Stimulated activated CD8-positive, alpha-beta memory T cell treated with anti-CD3 and anti-CD28 coated beads, Interleukin-15, amount 100 ng/mL, for 48 hours (primary cell): ENCODE results near the gene LMAN2L.

Experiments
- DNase-seq, 2 donors: peaks; one replicate each; pipeline ENCODE4 v3.0.0-alpha.2; 2020; ENCODE audit warnings: low read depth in 2 of 2

Gene LMAN2L

DNA sequence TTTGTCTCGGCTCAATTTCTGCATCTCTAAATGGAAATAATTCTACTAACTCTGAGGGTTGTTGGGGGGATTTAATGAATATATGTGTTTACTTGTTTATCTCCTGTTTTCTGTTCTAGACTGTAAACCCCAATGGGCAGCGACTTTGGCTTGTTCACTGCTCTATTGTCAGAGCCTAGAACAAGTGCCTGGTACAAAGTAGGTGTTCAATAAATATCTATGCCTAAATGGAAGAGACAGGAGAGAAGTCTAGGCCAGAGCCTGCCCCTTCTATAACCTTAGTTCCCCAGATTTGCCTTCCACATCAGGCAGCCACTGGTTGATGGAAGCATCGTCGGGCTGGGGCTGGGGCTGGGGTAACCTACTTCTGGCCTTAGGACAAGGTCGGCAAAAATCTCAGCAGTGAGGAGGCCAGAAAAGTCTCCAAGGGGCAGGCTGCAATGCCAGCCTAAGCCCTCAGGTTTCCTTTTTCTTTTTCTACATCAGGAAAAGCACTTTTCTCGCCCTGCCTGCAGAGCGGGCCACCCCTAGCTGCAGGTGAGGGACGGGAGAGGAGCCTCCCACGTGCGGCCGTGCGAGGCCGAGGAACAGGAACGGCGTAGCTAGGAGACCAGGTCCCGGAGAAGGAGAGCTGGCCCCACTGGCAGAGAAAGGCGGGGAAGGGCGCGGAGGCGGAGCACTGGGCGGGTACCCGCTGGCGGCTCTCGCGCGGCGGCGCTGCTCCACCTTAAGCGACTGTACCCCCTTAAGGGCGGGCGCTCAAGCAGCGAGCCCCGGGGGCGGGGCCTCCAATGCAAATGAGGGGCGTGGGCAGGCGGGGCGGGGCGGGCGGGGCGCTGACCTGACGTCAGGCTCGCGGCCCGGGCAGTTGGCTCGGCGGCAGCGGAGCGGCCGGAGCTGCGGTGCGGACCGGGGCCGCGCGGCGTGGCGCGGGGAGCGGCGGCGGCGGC, 20.4 kb upstream of the LMAN2L start, which contains the start of gene CNNM4:
Gene CNNM4, plus strand, starts transcription at position 867 of the 950 bp plus-strand sequence. CDS start 98 bp downstream, outside the sequence.
- DNase-seq, result peak; percentile 87 to 89

DNA sequence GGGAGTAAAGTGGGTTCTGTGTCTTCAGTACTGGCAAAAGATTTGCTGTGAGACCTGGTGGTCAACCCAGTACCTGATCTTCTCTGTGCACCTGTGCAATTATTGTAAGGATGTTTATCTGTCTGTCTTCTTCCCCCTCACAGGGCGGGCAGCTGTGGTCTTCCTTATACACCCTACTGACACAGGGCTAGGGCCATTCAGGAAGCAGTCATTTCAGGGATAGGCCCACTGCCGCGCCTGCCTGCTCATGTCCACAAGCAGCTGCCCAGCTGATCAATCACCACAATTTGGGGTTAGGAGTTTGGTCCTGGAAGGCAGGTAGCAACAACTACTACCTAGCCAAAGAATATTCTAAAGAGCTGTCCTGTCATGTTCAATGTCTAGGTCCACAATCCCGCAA, 19.7 kb upstream of the LMAN2L start:
- DNase-seq, result no peak

DNA sequence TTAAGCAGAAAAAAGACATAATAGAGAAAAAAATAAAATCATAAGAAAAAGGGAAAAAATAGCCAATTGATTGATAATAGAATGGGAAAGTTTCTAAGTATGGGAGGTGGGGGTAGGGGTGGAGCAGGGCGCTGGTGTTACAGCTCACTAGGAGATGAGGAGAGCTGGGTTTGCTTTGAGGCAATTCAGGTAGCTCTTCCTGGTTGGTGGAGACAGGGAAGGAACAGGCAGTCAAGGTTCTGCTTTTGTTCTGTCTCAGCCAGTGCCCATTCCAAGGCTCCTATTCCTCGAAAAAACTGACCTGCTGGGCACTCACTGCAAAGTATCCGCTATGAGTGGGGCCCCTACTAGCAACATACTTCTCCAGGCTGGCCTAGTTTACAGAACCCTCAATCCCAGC, 19.1 kb upstream of the LMAN2L start:
- DNase-seq, result no peak

DNA sequence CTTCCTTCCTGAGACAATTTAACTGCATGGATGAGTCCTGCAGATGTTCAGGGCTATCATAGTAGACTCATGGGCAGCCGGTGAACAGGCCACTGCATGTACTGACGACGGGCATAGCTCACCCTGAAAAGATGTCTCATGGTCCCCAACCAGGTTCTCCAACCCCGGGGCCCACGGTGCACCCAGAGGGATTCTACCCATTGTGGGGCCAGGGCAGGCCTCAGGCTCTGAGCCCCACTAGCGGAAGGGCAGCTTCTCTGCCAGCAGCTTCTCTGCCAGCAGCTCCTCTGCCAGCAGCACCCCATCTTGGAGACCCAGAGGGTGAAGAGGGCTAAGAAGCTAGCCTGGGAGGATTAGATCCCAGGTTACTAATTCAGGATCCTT, 17.6 kb upstream of the LMAN2L start:
- DNase-seq, result no peak

DNA sequence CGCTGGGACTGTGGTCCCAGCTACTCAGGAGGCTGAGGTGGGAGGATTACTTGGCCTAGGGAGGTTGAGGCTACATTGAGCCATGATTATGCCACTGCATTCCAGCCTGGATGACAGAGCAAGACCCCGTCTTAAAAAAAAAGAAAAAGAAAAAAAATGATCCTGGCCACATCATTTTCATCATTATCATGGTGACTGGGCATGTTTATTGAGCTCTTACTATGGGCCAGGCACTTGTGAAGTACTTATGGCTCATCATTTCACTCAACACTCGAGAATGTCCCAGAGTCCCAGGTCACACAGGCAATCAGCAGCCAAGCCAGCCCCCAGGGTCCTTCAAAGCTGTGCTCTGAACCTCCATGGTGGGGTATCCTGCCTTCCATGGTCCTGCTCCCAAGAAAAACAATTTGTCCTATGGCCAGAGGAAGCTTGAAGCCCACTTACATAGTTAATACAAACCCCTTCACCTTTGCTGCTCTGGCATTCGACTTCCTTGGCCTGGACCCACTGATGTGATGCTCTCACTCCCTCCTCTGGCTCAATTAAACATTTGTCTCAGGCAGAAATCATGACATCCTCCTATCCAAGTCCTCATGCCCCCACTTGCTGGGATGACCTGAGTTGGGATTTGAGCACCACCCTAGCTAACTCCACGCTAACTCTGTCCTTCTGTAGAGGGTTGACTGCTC, 17.1 kb upstream of the LMAN2L start:
- no peak for DNase-seq

DNA sequence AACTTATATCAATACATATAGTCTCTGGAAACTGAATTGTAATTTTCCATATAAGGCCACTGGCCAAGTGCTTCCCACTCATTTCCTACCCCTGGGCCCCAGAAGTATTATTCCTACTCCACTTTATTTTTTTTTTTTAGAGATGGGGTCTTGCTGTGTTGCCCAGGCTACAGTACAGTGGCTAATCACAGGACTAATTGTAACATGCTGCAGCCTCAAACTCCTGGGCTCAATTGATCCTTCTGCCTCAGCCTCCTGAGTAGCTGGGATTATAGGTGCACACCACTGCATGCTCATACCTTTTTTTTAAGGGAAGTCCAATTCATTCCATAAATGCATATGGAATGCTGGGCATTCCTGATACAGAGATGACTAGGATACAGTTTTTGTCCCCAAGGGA, 14.5 kb upstream of the LMAN2L start:
- no peak for DNase-seq

DNA sequence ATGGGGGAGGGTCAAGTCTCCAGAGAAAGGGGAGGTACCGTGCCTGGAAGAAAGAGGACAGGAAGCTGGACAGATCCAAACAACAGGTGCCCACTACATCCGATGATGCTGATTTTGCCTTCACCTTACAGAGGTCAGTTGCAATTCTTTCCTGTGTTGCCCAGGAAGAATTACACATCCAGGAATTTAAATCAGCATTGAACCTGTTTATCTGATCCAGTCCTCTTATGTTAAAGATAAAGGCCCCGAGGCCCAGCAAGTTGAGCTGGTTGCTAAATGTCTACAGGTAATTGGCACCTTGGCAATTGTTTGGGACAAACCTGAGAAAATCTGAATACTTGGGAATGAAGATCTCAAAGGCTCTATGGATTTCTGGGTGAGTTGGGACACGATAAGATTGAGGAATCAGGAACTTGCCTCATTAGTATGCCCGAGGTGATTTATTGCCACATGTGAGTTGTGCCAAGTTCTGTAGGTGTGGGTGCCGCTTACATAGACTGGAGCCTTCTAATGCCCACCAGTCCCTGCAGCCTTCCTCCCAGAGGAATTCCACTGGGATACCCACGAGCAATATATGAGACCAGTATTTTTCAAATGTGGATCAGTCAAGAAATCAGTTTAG, 13.9 kb upstream of the LMAN2L start:
- DNase-seq, result no peak

DNA sequence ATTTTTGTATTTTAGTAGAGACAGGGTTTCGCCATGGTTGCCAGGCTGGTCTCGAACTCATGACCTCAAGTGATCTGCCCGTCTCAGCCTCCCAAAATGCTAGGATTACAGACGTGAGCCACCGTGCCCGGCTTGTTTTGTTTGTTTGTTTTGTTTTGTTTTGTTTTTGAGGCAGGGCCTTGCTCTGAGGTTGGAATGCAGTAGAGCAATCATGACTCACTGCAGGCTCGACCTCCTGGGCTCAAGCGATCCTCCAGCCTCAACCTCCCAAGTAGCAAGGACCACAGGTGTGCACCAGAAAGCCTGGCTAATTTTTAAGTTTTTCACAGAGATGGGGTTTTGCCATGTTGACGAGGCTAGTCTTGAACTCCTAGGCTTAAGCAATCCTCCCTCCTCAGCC, 11.9 kb upstream of the LMAN2L start:
- DNase-seq, result no peak

DNA sequence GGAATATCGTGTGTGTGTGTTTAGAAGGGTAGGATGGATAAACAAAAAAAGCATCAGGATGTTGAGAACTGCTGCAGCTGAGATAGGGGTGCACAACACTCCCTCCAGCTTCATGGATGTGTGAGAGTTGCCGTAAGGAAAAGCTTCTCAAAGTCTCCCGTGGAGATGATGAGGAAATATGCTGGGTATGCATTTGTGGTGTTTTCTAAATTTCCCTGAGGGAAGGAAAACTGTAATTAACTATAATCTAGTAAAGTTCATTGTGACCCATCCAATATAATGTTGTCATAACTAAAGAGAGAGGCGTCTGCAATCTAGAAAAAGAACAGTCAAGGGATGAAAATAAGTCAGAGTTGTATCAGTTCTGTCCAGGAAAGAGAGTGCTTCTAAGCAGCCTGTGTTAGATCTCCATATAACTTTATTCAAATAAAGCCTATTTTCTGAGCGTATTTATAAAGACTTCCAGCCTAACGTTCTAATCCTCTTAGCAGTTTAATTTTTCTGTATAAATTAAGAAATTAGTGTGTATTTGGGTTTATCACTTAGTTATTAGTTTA, 7.3 kb upstream of the LMAN2L start:
- DNase-seq, result no peak

DNA sequence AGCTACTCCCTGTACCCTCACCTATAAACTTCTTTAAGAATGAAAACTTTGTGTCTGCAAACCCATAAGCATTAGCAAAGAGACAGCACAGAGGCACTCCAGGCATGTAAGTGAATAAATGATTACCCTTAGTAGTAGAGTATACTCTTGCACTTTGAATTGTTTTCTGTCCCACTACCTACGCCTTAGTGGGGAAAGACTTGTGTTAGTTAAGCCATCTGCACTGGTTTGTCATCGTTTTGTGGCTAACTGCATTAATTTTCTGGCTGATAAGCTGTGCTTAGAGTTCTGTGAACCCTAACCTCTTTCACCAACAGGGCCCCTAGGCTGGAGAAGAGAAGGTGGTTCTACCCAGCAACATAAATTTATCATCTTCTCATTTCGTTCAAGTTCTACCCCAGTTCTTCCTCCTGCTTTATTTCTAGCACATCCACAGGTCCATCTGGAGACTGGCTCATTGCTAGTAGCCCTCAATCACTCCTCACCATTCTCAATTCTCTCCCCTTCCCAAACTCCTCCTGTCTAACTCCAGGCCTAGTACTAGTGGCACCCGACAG, 710 bp downstream of the LMAN2L start:
- no peak for DNase-seq

DNA sequence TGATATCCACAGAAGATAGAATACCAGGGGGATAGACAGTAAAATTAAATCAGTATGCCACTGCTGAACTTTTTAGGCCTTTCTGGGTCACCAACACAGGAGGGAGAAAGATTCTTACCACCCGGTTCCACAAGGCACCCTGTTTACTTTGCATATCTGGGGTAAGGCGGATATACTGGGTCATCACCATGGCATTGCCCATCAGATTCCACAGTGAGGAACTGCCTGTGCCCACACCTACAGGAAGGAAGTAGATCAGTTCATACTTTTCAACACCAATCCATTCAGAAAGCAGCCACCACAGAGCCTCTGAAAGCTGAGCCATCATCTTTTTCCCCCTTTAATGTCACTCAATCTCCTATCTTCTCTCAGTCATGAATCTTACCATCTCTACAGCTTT, 2.0 kb downstream of the LMAN2L start:
- no peak for DNase-seq

DNA sequence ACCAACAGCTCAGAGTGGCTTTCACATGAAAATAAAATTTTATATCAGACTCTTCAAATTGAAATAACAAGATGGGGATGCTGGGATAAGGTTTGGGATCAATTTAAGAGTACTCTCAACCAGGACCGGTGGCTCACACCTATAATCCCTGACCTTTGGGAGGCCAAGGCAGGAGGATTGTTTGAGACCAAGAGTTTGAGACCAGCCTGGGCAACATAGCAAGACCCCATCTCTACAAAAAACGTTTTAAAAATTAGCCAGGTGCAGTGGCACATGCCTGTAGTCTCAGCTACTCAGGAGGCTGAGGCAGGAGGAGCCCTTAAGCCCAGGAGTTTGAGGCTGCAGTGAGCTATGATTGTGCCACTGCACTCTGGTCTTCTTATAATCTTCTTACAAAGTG, 2.6 kb downstream of the LMAN2L start:
- no peak for DNase-seq

DNA sequence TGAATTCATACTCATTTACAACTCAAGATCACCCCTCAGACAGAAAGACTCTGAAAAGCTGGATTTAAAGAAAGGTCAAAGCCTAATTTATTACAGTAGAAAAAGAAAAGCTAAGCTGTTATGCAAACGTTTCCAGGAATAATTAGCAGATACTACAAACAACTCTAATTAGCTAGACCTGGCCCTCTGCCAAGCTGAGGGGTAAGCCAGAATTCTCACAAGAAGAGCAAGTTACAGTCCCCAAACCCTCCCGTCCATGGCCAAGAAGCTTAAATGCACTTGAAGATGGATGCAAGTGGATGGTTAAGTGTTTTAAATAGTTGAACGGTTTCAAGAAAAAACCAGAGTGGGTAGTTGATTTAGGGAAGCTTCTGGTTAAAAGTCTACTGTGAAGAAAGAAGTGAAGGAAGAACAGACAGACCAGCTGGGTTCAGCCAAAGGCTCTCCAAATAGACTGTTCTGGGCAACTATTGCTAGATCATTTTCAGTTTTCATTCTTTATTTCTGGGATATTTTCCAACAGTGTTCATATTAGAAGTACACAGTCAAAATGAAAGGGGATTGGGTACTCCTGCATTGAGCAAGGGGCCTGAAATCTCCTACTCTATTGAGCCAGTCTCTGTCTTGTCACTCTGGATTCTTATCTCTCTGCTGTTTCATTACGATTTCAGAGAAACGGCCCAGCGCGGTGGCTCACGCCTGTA, 4.8 kb downstream of the LMAN2L start:
- DNase-seq, result no peak

DNA sequence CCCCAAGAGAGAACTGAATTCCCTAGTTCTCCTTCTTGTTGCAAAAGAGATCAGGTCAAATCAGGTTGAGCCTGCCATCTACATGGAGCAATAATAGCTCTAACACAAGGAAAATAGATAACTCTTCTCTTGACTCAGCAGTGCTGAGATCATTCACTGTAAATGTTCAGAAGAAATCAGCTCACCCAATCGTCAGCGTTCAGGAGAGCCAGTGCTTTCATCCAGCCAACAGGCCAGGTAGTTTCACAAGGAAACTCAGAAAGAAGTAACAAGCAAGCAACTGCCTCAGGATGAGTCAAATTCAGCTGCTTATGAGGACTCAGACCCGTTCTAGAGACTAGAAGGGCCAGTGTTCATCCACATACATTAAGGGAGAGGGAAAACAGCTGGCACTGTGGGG, 5.9 kb downstream of the LMAN2L start:
- no peak for DNase-seq

DNA sequence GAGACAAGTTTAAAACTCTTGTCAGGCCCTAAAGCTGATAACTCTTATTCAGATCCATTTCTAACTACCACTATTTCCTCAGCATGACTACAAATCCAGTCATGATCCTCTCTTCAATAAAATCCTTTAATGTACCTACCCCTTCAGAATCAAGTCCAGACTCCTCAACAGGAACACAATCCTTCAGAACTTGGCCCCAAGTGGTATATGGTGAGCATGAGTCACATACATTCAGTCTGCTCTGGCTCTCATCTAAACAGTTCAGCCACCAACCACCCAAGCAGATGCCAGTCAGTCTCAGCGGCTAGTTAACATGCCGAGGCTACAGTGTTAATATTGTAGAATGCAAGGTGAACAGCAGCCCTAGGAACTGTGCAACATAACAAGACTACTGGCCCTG, 9.7 kb downstream of the LMAN2L start:
- no peak for DNase-seq

DNA sequence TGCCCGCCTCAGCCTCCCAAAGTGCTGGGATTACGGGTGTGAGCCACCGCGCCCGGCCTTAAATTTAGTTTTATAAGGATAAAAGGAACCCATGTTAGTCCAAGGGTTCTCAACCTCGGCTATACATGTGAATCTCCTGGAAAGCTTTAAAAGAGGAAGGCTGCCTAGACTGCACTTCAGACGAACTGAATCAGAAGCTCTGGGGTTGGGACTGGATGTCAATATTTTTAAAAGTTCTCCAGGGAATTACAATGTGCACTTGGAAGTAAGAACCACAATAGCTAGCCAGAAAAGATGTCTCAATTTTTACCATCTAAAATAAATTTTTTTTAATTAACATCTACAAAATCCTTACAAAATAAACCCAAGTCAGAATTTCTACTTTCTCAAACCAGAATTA, 10.1 kb downstream of the LMAN2L start:
- DNase-seq, result no peak

DNA sequence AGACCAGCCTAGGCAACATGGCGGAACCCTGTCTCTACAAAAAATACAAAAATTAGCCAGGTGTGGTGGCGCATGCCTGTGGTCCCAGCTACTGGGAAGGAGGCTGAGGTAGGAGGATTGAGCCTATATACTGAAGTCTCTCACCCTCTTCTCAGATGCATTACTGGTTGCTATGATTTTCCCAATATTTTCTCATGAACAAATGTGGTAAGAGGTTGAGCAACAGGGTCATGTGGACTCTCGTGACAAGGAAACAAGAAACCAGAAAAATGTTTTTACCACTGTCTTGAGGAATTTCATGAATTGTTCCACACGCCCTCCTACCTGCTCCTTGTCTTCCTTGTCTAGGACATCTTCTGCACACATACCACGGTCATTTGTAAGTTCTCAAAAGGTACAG, 12.4 kb downstream of the LMAN2L start:
- no peak for DNase-seq

DNA sequence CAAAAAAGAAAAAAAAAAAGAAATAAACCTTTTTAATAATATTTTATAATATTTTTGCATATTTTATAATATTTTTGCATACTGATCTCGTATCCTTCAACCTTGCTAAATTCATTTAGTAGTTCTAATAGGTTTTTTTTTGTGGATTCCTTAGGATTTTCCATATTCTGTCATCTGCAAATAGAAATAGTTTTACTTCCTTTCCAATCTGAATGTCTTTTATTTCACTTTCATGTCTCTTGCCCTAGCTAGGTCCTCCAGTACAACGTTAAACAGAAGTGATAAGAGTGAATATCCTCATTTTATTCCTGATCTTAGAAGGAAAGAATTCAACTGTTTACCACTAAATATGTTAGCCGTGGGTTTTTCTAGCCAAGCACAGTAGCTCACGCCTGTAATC, 13.7 kb downstream of the LMAN2L start:
- no peak for DNase-seq

DNA sequence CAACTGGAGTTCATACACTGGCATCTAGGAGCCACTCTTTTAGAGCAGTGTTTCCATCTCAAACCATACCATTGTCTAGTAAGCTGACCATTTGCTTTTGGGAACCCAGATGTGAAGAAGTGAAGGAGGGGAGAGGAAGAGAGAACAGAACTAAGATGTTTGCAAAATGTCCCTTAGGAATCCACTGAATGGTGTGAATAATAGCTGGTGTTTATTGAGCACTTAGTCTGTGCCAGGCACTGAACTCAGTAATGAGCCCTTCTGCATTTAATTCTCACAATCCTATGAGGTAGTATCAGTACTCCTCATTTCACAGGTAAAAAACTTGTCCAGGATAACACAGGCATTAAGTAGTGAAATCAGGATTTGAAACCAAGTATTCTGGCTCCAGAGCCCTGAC, 23.5 kb downstream of the LMAN2L start:
- no peak for DNase-seq

DNA sequence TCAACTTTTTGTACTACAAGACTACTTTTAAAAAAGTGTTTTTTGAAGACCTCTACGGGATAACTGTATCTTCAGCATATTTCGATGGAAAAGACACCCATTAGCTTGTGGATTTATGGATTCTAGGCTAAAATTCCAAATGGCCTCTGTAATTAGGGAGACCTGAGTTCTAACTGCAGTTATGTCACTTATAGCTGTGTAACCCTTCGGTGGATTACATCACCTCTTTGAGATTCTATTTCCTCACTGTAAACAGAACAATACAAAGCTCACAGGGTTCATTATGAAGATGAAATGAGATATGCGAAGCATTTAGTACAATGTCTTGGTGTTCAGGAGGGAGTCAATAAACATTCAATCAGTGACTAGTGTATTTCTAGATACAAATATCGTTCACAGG, 24.2 kb downstream of the LMAN2L start:
- no peak for DNase-seq

DNA sequence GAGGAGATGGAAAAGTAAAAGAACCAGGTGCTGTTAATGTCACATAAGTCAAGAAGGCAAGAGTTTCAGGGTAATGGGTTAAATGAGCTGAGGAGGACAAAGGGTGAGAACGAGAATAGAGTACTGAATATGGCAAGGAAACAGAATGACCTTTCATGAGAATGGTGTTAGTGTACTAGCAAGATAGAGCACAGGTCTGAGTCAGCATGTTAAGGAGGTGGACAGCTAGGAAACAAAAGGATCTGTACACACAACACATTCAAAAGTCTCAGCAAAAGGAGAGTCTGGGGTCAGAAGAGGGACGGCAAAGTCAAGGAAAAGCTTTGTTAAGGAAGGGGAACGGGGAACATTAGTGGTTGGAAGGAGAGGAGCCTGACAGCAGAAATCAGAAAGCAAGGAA, 28.9 kb downstream of the LMAN2L start:
- no peak for DNase-seq
